A172 (cell line): ENCODE measurements around the gene MAP2K5. TPM values are rescaled to one million over a fixed set of nuclear protein-coding genes. Genes with fewer than 3 reads are reported as not detected.
"Not testable (repeated sequence)": the region's sequence is repeated elsewhere in the genome, so short reads cannot be mapped to it uniquely, and the experiment has no call there.

Experiments used
- DNase-seq: peaks from one replicate; pipeline ENCODE4 v3.0.0-alpha.2; 2015; ENCODE audit warnings: low spot score
- total RNA-seq: library from RNA; depleted of rRNA; stranded (reverse); fragments of >200 nt; shearing (Covaris generic); gene quantifications from 2 replicates; pipeline ENCODE4 v1.2.3, GENCODE V29; 2014

MAP2K5 gene
- total RNA-seq, 1 experiment from 2014 or later = 5.7 TPM

DNA sequence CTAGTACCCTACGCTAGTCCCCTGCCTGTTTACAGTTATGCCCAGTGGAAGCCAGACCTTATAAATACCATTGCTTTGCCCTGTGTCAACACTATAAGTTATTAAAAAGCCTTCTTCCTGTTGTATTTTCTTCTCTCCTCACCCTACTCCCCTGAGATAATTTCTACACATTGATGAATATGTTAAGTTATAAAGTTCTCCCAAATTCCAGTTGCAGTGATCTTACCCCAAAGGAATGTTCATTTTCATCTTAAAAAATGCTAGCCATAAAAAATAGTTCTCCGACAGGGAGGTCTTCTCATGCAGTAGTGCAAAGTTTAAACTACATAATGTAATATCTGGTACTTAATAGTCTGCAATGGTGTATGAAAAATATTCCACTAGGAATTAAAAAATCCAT is 58.6 kb downstream of the MAP2K5 start:
- DNase-seq = no peak

DNA sequence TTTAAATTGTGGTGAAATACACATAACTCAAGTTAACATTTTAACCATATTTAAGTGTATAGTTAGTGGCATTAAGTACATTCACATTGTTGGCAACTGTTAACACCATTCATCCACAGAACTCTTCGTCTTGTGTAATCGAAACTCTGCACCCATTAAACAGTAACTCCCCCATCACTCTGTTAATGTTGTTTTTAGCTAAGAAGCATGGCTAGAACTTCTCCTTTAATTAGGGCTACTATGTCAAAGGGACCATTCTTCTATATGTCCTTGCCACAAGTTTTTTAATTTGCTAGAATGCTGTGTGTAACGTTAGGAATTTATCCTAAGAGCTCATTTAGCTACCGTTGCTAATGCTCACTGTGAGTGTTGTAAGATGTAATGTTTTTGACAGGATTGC is 60.6 kb downstream of the MAP2K5 start:
- no peak for DNase-seq

DNA sequence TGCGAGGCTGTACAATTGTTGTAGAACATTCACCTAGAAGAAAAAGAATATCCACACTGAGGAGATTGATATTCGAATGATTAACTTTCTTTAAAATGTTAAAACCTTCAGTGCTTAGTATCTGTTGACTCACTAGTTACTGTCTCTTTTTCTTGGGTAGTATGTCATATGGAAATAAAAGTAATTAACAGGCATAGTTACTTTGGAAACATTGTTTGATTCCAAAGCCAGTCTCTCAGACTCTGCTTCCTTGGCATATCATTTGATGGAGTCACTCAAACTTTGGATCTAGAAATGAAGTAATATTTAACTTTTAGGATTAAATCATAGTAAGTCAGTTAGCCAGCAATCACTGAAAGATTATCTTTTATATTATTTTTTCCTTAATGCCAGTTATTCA is 63.4 kb downstream of the MAP2K5 start:
- no peak for DNase-seq

DNA sequence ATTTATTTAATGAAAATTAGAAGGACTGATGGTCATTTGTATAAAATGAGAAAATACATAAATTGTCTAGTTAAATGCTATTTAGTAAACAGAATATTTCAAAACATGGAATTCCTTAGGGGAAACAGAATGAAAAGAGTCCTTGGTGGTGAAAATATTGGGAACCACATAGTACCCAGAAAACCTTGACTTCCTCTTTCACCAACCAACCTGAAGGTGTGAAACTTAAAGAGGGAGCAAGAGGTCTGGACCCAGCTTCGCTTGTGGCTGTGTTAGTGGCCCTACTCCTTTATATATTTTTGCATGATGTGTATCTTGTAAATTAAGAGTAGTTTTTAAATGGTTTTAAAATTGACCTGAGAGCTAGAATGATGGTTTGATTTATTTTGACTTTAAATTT is 64.2 kb downstream of the MAP2K5 start:
- no peak for DNase-seq

DNA sequence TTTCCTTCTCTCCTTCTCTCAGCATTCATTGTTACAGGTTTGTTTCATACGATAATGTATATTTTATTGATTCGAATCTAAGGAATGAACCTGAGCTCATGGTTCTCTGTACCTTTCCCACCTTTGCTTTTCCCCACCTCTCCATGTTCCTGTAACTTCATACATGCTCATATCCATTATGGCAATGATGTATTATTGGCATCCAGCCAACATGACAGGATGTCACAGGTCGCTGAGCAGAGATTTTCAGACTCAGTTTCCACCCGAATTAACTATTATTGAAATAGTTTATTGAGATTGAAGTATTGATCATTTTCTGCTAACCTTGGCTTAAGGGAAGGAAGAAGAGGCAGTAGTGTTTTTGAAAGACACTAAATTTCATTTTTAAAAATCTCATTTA is 64.8 kb downstream of the MAP2K5 start:
- no peak for DNase-seq

DNA sequence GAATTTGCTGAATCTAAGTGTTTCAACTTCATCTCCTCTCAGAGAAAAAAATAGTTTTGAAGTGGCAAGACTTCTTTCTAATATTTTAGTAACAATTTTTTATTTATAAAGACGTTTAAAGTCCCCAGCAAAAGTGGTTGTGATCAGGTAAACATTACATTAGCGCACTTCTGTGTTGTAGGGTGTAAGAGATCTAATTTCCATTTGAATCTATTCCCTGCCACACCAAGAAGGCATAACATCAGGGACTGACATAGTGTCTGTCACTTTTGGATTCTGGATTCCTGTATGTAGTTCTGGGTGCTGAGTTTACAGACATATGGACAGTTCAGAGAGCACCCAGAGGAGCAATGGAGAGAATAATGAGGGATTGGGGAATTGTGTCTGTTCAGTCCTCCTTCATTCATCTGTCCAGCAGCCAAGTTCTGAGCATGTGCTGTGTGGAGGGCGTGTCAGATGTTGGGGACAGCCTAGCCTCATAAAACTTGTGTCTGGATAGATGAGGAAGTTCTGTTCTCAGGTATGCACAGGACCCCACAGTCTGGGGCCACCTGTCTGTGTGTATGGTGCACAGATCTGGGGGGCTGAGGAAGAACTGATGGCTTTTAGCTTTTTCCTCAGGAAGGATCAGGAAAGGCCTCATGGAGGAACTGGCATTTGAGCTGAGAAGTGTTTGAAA is 65.6 kb downstream of the MAP2K5 start:
- DNase-seq = no peak

DNA sequence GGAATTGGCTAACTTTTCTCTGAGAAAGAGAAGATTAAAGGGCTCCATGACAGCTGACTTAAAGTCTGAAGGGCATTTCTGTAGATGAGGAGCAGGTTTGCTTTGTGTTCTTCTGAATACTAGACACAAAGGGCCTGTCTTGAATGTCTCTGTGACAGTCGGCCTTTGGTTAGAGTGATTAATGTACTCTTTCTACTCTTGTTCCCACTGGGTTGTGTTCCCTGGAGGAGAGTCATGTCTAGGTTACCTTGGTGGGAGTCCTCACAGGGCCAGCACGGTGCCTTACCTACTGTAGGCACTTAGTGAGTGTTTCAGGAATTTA is 66.1 kb downstream of the MAP2K5 start:
- no peak for DNase-seq

DNA sequence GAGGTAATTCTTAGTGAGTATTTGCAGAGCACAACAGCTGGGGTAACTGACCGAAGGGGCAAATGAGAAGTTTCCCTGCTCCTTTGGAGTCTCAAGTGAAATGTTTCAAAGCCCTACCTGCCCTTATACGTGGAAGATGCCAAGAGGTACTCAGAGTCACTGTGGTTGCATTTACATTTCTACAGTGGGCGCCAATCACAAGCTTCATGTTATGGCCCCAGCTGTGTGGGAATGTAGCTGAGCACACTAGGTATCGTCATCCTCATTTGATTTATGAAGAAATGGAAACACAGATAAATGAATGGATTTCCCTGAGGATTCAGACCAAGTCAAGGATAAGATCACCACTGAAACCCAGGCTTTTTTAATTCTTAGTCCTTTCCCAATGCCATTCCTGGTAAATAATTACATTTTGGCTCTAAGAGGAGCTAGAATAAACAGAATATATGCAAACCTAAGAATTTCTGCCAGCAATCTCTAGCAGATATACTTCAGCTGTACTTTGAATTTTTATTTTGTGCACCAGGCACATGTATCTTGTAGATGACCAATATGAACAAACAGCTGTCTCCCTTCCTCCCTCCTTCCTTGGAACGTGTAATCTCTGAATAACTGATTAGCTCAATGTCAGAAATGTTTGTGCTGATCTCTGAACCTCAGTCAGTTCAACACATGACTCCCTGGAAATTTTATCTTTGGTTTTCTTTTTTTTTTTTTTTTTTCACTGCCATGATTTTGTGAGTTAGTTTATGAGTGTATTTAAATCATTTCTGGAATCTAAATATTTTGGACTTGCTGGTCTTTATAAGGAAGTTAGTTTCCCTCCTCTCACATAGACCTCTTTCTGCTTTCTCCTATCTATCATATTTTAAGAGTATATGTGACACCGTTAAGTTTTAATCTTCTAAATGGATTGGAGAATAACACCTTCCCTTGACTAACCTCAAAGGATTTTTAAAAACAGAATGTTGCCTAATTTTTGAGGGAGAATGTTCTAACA is 69.2 kb downstream of the MAP2K5 start:
- DNase-seq = no peak

DNA sequence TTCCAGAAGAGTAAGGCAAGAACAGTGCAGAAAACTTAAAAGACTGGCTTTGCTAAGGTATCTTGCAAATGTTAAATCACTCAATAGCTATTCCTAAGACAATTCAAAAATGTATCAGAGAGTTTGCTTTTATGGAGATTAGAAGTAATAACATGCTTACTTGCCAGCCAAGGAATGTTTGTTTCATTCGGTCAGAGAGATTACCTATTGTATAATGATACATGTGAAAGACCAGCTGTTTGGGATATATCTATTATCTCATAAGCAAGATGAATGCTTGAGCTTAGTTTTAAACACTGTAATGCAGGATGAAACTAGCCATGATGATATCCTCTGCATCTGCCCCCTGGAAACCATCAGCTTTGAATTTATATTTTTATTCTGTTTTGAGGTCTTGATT is 70.7 kb downstream of the MAP2K5 start:
- DNase-seq = no peak

DNA sequence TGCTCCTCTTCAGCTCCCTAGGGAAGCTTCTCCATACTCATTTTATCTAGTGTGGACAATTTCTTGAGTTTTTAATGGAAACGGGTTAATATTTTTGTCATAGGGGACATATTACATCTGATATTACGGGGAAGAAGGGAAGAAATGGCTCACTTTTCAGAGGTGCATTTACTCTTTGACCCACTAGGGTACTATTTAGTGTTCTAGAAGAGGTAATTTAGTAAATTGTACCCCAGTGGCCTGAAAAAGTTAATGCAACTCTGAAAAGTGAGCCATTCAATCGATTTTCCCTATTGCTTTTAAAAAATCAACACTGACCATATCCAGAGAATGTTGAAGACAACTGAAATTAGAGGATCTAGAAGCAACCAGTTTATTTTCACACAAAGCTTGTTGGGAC is 71.2 kb downstream of the MAP2K5 start:
- DNase-seq = no peak

DNA sequence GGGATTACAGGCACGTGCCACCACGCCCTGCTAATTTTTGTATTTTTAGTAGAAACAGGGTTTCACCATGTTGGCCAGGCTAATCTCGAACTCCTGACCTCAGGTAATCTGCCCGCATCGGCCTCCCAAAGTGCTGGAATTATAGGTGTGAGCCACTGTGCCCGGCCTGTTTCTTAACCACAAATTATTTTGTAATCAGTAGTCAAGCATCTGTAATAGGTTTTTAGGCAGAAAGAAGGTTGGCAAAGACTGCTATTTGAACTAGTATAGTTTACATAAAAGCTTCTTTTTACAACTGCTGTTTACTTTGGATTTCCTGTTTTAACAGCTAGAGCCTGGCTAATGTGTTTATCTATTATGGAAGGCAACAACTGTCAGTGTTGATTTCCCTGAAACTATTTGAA is 72.6 kb downstream of the MAP2K5 start:
- DNase-seq = not testable (repeated sequence)

DNA sequence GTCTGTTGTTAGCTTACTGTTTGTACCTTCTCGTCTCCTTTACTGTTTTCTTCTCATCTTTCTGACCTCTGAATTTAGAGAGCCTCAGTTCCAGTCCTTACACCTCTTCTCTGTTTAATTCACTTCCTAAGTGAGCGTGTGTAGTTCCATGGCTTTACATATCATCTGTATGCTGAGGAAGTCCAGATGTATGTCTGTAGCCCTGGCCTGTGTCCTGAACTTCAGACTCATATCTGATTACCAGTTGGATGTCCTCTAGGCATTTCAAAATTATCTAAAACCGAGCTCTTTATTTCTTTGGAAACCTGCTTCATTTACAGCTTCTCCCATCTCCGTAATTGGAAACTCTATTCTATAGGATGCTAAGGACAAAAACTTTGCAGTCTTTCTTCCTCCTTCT is 75.8 kb downstream of the MAP2K5 start:
- no peak for DNase-seq

DNA sequence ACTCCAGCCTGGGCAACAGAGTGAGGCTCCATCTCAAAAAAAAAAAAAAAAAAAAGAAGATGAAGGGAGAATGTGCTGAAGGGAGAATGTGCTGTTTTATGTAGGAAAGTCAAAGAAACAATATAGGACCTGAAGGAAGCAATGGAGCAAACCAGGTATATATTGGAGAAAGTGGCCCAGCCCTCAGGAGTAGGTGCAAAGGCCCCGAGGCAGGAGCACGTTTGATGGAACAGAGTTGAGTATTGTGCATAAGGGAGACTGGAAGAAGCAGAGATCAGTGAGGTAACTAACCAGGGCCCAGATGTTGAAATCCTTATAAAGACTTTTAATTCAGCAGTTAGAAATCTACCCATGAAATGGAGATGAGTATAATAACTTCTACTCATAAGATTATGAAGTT is 79.6 kb downstream of the MAP2K5 start:
- no peak for DNase-seq

DNA sequence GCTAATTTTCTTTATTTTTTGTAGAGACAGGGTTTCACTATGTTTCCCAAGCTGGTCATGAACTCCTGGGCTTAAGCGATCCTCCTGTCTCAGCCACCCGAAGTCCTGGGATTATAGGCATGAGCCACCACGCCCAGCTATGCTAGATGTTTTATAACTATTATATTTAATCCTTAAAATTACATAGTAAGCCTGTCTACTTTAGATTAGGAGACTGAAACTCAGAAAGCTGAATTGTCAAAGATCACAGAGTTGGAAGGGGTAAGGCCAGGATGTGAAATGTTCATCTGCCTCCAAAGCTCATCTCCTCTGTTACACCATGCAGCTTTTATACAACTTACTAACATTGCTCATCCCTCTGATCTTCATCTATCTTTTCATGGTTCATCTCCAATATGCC is 89.8 kb downstream of the MAP2K5 start:
- no peak for DNase-seq

DNA sequence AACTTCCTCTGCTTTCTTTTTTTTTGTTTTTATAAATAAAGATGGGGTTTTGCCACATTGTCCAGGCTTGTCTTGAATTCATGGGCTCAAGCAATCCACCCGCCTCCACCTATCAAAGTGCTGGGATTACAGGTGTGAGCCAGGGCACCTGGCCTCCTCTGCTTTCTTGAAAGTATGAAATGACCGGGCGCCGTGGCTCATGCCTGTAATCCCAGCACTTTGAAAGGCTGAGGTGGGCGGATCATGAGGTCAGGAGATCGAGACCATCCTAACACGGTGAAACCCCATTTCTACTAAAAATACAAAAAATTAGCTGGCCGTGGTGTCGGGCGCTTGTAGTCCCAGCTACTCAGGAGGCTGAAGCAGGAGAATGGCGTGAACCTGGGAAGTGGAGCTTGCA is 93.4 kb downstream of the MAP2K5 start:
- DNase-seq = not testable (repeated sequence)

DNA sequence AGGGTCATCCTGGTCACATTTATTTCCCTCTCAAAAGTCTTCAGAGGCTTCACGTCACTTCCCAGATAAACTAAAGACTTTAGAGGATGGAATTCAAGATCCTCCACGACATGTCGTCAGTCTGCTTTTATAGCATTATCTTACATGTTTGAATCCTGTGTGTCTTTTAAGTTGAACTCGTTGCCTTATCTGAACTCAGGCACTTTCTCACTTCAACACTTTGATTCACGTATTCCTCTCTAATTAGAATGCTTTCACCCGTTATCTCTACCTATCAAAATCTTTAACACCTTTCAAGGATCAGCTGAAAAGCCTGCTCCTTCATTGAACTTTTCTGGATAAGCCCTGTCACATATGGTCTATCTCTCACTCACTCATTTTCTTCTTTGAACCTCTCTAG is 97.1 kb downstream of the MAP2K5 start:
- no peak for DNase-seq

DNA sequence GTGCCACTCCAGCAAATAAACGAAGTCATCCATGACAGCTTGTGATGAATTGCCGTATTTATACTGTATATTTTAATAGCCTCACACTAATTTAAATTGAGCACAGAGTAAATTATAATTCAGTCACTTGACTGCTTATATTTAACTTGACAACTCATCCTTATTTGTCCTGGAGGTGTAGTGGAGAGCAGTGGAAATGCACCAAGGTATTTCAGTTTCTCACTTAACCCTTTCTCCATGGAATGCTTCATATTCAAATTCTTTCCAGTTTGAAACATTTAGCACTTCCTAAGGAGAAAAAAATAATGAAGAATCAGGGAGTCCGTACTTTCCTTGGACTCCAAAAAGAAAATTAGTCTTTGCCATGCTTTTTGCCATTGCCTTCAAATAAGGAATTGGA is 99.0 kb downstream of the MAP2K5 start:
- no peak for DNase-seq

DNA sequence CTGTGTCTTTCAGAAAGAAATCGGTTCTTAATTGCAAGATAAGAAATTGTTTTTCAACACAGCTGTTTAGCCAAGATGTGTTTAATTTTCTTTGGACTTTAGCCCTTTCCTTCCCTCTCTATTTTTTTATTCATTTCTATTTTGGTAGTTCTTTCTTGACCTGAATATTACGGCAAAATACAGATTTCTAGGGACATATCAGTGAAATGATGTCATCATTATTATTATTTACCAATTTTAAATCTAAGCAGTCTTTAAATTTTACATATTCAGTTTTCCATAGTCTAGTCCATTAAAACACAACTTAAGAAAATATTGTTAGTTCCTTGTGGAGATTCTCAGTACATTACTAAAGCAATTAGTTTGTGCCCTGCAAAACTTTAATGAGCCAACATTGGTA is 104.3 kb downstream of the MAP2K5 start:
- DNase-seq = no peak

DNA sequence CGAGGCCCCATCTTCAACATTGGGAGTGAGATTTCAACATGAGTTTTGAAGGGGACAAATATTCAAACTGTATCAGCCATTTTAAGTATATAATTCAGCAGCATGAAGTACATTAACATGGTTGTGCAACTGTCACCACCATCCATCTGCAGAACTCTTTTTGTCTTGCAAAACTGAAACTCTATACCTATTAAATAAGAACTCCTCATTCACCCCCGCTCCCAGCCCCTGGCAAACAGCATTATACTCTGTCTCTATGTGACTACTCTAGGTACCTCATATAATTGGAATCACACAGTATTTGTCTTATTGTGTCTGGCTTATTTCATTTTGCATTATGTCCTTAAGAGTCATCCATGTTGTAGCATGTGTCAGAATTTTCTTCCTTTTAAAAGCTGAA is 110.1 kb downstream of the MAP2K5 start:
- no peak for DNase-seq

DNA sequence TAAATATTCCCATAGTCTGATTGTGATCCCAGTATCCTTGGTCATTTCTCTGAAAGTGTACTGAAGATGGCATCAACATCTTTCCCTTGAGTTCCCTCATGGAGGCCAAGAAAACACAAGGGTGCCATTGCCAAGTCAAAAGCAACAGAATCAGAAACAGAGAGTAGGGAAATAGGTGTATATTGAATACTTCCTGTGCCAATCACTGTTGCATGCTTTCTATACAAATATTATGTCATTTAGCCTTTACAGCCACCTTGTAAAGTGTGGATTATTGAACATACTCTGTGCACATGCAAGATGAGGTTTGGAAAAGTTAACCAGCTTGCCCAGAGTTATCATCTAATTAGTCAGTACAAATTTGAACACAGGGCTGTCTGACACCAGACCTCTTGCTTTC is 117.9 kb downstream of the MAP2K5 start:
- DNase-seq = no peak

DNA sequence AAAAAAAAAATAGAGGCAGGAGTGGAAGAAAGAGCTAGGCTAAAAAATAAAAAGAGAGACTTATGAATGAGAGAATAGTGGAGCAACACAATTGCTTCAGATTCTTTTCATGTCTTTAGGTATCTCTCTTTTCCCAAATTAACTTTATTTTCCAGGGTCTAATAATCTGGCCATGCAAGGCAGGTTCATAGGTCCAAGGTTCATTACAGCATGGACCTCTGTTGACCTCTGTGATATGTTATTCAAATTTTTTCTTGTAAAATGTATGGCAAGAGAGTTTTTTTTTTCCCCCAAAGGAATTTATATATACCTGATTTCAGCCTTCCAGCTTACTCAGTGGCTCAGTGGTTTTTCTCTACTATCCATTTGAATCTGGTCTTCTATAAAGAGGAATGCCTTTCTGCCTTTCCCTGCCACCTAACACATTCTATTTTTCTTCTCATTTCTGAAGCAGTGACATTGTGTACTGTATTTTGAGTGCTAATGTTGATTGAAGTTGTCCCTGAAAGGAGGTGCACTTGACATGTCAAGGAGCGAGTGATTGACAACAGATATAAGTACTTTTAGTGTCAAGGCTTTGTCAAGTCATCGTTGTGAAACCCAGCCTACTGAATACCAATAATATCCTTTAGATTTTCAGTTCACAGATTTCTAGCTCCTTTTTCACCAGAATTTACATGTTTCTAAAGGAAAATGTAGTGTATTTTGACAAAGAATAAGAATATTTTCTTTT is 118.5 kb downstream of the MAP2K5 start:
- DNase-seq = no peak

DNA sequence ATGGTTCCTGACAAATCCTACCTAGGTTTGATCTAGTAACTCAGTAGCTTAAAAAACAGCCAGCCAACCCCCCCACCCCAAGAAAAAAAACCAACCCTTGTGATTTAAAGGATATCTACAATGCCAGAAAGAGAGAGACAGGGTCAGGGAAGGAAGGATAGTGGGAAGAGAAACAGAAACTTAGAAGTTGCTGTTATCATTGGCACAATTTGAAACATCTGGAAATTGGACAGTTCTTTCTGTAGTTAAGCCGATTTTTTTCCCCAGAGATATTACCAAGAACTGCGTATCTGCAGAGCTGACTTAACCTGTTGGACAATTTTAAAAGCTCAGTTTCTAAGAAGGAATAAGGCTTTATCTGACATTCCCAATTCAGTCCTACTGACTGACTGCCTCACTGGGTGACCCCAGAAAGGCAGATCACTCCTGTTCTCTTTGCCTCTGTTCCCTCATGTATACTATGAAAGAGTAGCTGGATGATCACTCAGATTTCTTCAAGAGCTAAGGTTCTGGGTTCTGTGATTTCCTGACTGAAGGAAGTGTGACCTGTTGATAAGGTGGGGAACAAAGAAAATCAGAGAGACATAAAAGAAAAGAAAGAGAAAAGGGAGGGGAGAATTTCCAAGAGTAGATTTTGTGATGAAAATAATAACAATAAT is 128.3 kb downstream of the MAP2K5 start:
- DNase-seq = no peak
